ENCODE results near the gene PRRT1.
"Not testable (repeated sequence)": the region's sequence is repeated elsewhere in the genome, so short reads cannot be mapped to it uniquely, and the experiment has no call there.

The PRRT1 gene

DNA sequence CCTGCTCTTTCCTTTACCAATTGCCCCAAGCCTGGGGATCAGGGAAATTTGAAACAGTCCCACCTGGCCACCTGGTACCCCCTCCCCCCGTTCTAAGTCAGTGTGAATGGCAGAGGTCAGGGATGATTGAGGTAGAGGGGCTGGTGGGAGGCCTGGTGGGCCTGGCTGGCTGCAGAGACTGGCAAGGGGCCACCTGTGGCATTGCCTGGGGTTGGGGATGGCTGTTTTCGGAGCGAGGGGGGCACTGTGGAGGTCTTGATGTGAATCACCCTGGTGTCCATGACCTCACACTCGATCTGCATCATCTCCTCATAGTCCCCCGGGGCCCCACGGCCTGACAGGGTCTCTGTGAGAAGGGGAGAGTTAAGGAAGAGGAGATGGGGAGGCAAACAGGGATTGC lies 36.1 kb downstream of the PRRT1 start:
- no peak for FAIRE-seq

DNA sequence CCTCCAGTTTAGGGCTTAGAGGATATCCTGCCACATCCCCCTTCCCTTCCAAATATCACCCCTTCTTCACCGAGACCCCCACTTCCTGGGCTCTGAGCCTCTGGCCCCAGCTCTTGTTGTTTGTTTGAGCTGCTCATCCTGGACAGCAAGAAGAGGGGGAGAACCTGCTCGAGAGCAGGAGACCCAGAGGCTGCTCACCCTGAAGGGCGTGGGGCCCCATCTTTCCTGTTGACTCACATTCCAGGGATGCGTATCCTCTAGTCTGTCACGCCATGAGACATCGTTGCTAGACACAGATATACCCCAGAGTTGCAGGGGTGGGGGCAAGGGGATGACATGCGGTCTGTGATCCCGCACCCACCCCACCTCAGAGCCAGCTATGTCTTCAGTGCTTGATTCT lies 36.9 kb downstream of the PRRT1 start:
- FAIRE-seq = no peak

DNA sequence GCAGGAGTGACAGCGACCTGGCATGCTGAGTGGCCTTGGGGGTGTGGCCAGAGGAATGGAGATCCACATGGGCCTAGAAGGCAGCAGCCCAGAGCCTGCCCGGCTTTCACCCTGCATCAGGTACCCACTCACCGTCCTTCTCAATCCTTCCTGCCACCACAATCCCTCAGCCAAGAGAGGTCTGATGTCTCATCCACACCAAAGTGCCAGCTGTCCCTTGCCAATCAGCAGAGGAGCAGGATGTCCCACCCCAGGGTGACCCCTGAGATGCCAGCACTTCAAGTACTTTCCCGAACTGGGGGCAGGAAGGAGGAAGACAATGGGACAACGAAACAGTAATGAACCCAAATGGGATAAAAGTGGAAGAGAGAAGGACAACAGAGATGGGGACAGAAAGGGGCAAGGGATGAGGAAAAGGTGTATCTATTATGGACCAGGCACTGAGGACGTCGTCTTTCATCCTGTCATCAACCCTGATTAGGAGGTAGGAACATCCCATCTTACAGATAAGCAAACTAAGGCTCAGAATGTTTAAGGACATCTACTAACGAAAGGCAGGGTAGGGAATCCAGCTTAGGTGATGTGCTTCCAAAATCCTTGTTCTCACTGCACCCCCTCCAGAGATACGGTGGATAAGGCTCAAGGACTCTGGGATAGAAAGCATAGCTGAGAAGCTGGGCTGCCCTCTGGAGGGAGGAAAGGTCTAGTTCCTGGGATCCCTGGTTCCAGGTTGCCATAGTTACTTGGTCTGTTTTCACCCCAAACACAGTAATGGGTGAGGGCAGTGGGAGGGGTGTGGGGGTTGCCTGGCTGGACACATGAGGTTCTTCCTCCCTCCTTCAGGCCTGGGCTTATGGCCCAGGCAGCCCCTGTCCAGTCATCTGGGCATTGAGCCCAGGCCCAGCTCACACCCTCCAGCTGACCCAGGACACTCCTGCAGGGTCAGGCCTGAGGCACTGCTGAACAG lies 38.1 kb downstream of the PRRT1 start:
- FAIRE-seq = no peak

DNA sequence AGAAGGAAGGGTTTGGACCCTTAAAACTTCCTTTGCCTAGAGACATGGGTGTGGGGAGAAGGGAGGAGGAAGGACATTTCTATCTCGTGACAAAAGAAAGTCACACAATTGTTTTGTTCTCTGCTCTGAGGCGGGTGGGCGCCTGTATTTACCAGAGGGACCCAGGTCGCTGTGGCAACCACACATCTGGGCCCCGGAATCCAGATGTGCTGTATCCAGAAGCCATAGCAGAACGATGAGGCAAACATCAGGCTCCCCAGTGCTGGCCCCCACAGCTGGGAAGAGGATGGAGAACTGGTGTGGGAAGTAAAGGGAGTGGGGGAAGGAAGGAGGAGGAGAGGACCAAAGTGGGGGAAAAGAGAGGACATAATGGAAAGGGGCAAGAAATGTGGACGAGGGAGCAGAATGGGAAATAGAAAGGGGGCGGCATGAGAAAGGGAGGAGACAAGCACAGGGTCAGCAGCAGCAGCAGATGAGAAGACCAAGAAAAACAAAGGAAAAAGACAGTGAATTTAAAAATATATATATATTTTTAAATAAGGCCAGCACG lies 39.2 kb downstream of the PRRT1 start:
- FAIRE-seq = no peak

DNA sequence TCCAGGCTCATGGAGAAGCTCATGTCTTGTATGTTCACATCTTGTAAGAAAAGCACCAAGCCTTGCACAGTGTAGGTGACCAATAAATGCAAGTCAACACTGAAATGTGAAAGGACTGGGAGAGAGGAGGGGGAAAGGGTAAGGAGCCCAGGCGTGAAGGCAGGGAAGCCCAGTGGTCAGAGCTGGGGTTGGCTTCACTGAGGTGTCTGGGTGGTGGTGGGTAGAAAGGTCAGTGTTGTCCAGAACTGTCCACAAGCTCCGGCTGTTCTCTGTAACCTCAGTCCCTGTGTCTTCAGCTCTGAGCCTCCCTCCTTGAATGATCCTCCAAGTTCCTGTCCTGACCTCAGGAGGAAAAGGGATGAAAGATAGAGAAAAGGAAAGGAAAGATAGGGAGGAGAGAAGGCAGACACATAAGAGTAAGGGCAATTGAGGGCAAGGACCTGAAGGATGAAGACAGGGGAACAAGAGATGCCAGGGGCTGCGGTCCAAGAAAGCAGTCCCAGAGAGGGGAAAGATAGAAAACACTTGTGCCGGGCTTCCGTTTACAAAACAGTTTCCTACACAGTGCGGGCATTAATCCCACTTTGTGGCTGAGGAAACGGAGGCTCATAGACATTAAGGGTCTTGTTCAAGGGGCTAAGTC lies 40.2 kb downstream of the PRRT1 start:
- no peak for FAIRE-seq

DNA sequence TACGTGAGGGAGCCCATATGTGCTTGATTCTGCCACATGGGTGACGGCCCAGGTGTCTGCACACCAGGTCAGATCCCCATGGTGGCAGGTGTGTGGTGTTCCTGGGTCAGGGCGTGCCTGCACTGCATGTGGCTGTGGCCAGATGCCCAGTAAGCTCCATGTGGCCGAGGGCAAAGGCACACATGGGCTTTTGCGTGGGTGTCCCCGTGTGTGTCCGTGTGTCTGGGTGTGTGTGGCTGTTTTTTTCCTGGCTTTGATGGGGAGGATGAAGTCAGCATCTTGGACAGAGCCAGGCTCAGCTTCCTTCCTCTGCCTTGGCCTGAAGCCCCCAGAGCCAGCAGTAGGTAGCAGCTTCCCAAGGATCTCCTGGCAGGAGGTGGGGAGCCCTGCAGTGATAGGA lies 41.1 kb downstream of the PRRT1 start:
- FAIRE-seq = no peak

DNA sequence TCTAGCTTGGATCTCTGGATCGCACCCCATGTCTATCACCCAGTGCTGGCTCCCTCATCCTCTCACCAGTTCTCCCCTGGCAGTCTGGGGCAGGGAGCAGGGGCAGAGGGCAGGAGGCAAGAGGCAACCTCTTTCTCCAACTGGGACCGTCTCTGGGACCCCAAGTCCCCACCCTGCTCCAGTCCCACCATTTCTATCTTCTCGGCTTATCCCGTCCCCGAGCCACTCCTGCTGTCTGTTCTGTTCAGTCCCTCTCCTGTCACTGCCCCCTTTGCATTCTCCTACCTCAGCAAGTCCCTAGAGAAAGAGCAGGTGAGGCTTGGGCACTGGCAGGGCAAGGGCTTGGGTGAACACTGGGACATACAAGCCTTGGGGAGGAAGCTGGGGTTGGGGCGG lies 42.0 kb downstream of the PRRT1 start:
- no peak for FAIRE-seq

DNA sequence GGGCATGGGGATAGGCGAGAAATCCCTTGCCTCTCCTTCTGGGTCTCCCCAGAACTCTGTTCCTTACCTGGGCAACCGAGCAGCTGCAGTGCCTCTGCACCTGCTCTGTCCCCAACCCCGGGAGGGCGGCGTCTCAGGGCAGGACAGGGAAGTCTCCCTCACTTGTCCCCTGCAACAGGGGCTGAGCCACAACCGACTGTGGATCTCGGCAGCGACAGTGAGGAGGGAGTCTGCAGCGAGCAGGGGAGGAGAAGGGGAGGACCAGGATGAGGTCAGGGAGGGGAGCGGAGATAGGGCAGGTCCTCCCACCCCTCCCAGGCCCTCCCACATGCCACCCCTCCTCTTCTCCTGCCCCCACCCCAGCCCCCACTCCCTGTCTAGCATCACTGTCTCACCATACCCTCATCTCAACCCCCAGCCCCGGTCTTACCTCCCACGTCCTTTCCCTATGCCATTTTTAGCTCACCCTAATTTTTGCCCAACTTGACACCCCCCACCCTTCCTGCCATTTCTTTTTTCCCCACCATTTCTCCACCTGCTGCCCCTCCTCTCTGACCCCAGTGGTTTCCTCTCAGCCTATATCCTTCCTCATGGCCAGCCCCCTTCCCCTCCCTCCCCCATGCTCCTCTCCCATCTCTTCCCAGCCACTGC lies 42.5 kb downstream of the PRRT1 start, which contains the start of gene TNXB:
TNXB (minus strand) TSS at position 225 of the 651 bp plus-strand sequence. CDS start 11,140 bp downstream, outside the sequence.
- FAIRE-seq = no peak

DNA sequence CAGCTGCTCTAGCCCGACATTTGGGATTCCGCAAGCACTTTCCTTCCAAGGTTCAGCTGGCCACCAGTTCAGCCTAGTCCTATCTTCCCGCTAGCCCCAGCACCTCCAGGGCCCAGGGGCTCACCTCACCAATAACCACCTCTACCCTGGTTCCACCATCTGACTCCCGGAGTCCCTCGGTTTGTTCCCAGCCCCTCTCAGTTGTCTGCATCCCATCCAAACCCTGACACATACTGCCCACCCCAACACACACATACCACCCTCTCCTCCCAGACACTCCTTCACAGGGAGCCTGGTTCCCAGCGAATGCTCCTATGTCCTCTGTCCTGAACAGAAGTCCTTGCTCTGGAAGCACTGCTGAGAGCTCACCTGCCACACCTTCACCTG lies 43.0 kb downstream of the PRRT1 start:
- no peak for FAIRE-seq

DNA sequence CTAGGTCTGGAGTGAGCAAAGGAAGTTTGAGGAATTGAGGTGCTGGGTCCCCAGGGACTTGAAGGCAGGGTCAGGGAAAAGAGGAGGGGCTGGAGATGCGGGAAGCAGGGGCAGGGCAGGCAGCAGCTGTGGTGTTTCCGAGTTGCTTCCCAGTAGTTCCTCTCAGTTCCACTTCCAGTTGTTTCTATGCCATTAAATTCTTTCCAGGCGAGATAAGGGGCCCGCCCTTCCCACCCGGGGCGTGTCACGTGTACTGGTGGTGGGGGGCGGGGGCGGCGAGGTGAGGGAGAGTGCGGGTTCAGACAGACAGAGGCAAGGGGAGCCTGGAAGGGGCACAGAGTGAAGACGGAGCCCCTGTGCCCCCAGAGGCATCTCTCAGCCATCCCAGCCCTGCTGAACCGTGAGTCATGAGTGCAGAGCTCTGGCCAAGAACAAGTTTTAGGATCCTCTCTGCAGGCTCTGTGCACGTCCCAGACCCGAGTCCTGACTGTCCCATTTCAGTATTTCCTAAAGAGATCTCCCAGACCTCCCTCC lies 43.6 kb downstream of the PRRT1 start:
- FAIRE-seq = no peak

DNA sequence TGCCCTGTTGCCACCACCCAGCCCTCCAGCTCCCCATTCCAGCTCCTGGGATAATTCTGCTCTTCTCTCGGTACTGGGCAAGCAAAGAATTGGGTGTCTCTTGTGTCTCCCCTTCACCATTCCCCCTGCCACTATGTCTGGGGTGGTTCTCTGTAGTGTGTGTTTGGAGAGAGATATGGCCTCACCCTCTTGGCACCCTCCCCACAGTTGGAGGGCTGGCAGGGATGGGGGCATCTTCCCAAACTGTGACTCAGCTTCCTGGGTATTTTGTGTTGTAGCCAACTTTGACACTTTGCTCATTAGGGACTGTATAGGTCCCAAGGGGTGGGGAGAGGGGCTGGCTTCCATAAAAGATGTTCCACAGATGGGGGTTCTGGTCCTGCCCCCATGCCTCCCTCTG lies 44.3 kb downstream of the PRRT1 start:
- no peak for FAIRE-seq

DNA sequence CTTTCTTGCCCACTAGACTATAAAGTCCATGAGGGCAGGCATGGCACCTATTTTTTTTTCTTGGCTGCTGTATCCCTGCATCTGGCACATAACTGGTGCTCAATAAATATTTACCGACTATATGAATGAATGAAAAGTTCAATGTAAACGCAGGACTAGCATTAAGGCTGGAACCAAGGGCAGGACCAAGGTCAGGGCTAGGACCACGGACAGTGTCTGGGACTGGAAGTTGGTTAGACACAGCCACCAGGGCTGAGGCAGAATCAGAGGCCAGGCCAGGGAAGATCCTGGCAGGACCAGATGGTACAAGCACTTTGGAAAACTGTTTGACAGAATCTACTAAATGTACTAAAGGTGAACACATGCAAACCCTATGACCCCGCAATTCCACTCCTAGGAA lies 46.3 kb downstream of the PRRT1 start:
- no peak for FAIRE-seq

DNA sequence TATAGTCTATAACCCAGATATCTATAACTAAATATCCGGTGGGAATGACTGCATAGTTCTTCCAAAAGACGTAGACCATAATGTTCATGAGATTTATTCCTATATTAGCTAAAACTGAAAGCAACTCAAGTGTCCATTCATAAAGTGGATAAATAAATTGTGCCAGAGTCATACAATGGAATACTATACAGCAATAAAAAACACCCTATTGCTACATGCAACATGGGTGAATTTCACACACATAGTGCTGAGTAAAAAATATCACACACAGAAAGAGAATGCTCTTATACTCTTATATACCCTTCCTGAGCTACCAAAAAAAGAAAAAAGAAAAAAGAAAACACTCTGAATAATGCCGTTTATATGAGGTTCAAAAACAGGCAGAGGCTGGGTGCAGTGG lies 49.5 kb downstream of the PRRT1 start:
- no peak for FAIRE-seq

DNA sequence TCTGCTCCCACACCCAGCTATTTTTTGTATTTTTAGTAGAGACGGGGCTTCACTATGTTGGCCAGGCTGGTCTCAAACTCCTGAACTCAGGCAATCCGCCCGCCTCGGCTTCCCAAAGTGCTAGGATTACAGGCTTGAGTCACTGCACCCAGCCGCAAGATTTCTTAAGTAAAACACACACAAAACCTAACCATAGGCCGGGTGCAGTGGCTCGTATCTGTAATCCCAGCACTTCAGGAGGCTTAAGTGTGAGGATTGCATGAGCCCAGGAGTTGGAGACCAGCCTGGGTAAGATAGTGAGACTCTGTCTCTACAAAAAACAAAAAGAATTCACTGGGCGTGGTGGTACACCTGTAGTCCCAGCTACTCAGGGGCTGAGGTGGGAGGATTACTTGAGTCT lies 51.5 kb downstream of the PRRT1 start:
- not testable (repeated sequence) for FAIRE-seq

Data from islet of Langerhans (tissue), 1 donor.